Astrocyte (in vitro differentiated cells and primary cell): ENCODE measurements around the gene ZNF260.

Experiments
- EZH2 ChIP-seq: IDR thresholded peaks from 2 replicates; pipeline ENCODE4 v1.6.1; 2012; ENCODE audit warnings: mild to moderate bottlenecking, low read length, inconsistent platforms; ENCODE audit not compliant: insufficient read depth
- TF ChIP-seq, protein P1 (sequence below): IDR thresholded peaks from 2 replicates; pipeline ENCODE4 v1.5.1; 2011; ENCODE audit warnings: low read depth, mild to moderate bottlenecking, inconsistent platforms, low read length, moderate library complexity; ENCODE audit not compliant: insufficient read depth

GRCh38 chr19:36547001-36547732 is 19.1 kb upstream of the ZNF260 start:
- TF ChIP-seq, protein P1, sequence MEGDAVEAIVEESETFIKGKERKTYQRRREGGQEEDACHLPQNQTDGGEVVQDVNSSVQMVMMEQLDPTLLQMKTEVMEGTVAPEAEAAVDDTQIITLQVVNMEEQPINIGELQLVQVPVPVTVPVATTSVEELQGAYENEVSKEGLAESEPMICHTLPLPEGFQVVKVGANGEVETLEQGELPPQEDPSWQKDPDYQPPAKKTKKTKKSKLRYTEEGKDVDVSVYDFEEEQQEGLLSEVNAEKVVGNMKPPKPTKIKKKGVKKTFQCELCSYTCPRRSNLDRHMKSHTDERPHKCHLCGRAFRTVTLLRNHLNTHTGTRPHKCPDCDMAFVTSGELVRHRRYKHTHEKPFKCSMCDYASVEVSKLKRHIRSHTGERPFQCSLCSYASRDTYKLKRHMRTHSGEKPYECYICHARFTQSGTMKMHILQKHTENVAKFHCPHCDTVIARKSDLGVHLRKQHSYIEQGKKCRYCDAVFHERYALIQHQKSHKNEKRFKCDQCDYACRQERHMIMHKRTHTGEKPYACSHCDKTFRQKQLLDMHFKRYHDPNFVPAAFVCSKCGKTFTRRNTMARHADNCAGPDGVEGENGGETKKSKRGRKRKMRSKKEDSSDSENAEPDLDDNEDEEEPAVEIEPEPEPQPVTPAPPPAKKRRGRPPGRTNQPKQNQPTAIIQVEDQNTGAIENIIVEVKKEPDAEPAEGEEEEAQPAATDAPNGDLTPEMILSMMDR: no peak
- no peak for TF ChIP-seq EZH2
